ENCODE measurements around the gene SLC12A9. TPM values are rescaled to one million over a fixed set of nuclear protein-coding genes. Genes with fewer than 3 reads are reported as not detected.
"Not testable (repeated sequence)": the region's sequence is repeated elsewhere in the genome, so short reads cannot be mapped to it uniquely, and the experiment has no call there.

SLC12A9 gene
- polyA plus RNA-seq, 3 donors from 2014 or later, result 3.2 to 5.9 (median 4.7) TPM

- Mint-ChIP-seq H3K27ac (no peak overlapping the region), H3K9me3 (no peaks in the 10 kb centered on the region), H3K36me3 (no peaks in the 10 kb centered on the region), H3K27me3 (ENCODE audit: low read depth in 3 of 3) (peaks cover 3 to 11% (median 11%) of the 10 kb centered on the region in 3 donors), H3K4me3 (no peak overlapping the region), H3K4me1 (peaks cover 10 to 15% of the 10 kb centered on the region in 2 donors)
- DNase-seq, result no peak
Measured at GRCh38 chr7:100832281-100832633, 20.3 kb upstream of the SLC12A9 start.

GRCh38 chr7:100835903-100836811 lies 16.4 kb upstream of the SLC12A9 start:
- no peak for DNase-seq
- peak overlapping the region; percentile 44 to 65 (median 64) for H3K4me3 Mint-ChIP-seq
- H3K27me3 Mint-ChIP-seq (ENCODE audit: low read depth in 3 of 3), result peaks cover 2 to 5% (median 2%) of the 10 kb centered on the region in 3 donors
- no peaks in the 10 kb centered on the region for H3K9me3 Mint-ChIP-seq
- H3K36me3 Mint-ChIP-seq, result no peaks in the 10 kb centered on the region
- peaks cover 10 to 11% of the 10 kb centered on the region in 2 donors for H3K4me1 Mint-ChIP-seq
- peak overlapping the region in 3 of 6 donors; percentile 17 to 80 (median 23) for H3K27ac Mint-ChIP-seq

GRCh38 chr7:100836812-100837098 lies 15.8 kb upstream of the SLC12A9 start:
- no peak for DNase-seq

GRCh38 chr7:100837099-100837836 lies 15.2 kb upstream of the SLC12A9 start:
- peak overlapping the region; percentile 87 to 93 (median 87) for H3K4me3 Mint-ChIP-seq
- peak; percentile 68 to 72 (median 71) for DNase-seq
- H3K9me3 Mint-ChIP-seq, result no peaks in the 10 kb centered on the region
- H3K36me3 Mint-ChIP-seq, result no peaks in the 10 kb centered on the region
- peak overlapping the region in 5 of 6 donors; percentile 51 to 88 (median 86) for H3K27ac Mint-ChIP-seq
- peaks cover 2 to 5% (median 2%) of the 10 kb centered on the region in 3 donors for H3K27me3 Mint-ChIP-seq (ENCODE audit: low read depth in 3 of 3)
- H3K4me1 Mint-ChIP-seq, result peaks cover 10 to 11% of the 10 kb centered on the region in 2 donors

More at GRCh38 chr7:100836812-100837098, 15.8 kb upstream of the SLC12A9 start:
- no peaks in the 10 kb centered on the region for H3K36me3 Mint-ChIP-seq
- H3K9me3 Mint-ChIP-seq, result no peaks in the 10 kb centered on the region
- H3K4me3 Mint-ChIP-seq, result peak overlapping the region; percentile 87 to 93 (median 87)
- peak overlapping the region in 3 of 6 donors; percentile 84 to 87 (median 86) for H3K27ac Mint-ChIP-seq
- H3K4me1 Mint-ChIP-seq, result peaks cover 10 to 11% of the 10 kb centered on the region in 2 donors
- peaks cover 2 to 5% (median 2%) of the 10 kb centered on the region in 3 donors for H3K27me3 Mint-ChIP-seq (ENCODE audit: low read depth in 3 of 3)

- H3K4me3 Mint-ChIP-seq, result no peak overlapping the region
Measured at GRCh38 chr7:100839361-100839760, 13.2 kb upstream of the SLC12A9 start.

GRCh38 chr7:100840470-100841100 lies 11.9 kb upstream of the SLC12A9 start:
- Mint-ChIP-seq H3K9me3 (no peaks in the 10 kb centered on the region), H3K36me3 (no peaks in the 10 kb centered on the region), H3K4me1 (peaks cover 10% of the 10 kb centered on the region in 2 donors), H3K4me3 (no peak overlapping the region), H3K27me3 (ENCODE audit: low read depth in 3 of 3) (peaks cover 0 to 5% (median 2%) of the 10 kb centered on the region in 3 donors), H3K27ac (no peak overlapping the region)
- DNase-seq, result no peak

More at GRCh38 chr7:100839361-100839760, 13.2 kb upstream of the SLC12A9 start:
- Mint-ChIP-seq H3K27ac (no peak overlapping the region), H3K4me1 (peaks cover 10 to 11% of the 10 kb centered on the region in 2 donors), H3K27me3 (ENCODE audit: low read depth in 3 of 3) (peaks cover 0 to 5% (median 2%) of the 10 kb centered on the region in 3 donors), H3K9me3 (no peaks in the 10 kb centered on the region), H3K36me3 (no peaks in the 10 kb centered on the region)
- DNase-seq, result no peak

GRCh38 chr7:100847360-100847759 lies 5.2 kb upstream of the SLC12A9 start:
- Mint-ChIP-seq H3K27ac (no peak overlapping the region), H3K9me3 (no peaks in the 10 kb centered on the region), H3K27me3 (ENCODE audit: low read depth in 3 of 3) (peaks cover 0 to 2% (median 0%) of the 10 kb centered on the region in 3 donors), H3K36me3 (no peaks in the 10 kb centered on the region), H3K4me1 (peaks cover 5 to 7% of the 10 kb centered on the region in 2 donors), H3K4me3 (no peak overlapping the region)
- DNase-seq, result no peak

- peak overlapping the region; percentile 42 to 89 (median 85) for H3K4me3 Mint-ChIP-seq
- no peak for DNase-seq
Measured at GRCh38 chr7:100854146-100854895, 1.8 kb downstream of the SLC12A9 start.

GRCh38 chr7:100854899-100855298 lies 2.4 kb downstream of the SLC12A9 start:
- H3K9me3 Mint-ChIP-seq; H3K27me3 Mint-ChIP-seq (ENCODE audit: low read depth in 3 of 3); H3K36me3 Mint-ChIP-seq; H3K27ac Mint-ChIP-seq; DNase-seq: not testable (repeated sequence)
- Mint-ChIP-seq H3K4me3 (peak overlapping the region in 2 of 5 donors; percentile 4 to 24), H3K4me1 (peaks cover 17 to 22% of the 10 kb centered on the region in 2 donors)

More at GRCh38 chr7:100854146-100854895, 1.8 kb downstream of the SLC12A9 start:
- Mint-ChIP-seq H3K9me3 (no peaks in the 10 kb centered on the region), H3K27me3 (ENCODE audit: low read depth in 3 of 3) (peaks cover 0 to 2% (median 0%) of the 10 kb centered on the region in 3 donors), H3K27ac (peak overlapping the region in 2 of 6 donors; percentile 23 to 61), H3K36me3 (peaks cover 0 to 4% (median 0%) of the 10 kb centered on the region in 3 donors), H3K4me1 (peaks cover 17 to 22% of the 10 kb centered on the region in 2 donors)

- peaks cover 0 to 2% (median 0%) of the 10 kb centered on the region in 3 donors for H3K27me3 Mint-ChIP-seq (ENCODE audit: low read depth in 3 of 3)
- no peak for DNase-seq
- peaks cover 2 to 13% (median 8%) of the 10 kb centered on the region in 3 donors for H3K36me3 Mint-ChIP-seq
- H3K27ac Mint-ChIP-seq, result peak overlapping the region in 2 of 6 donors; percentile 30 to 75
- H3K4me1 Mint-ChIP-seq, result peaks cover 17 to 22% of the 10 kb centered on the region in 2 donors
- H3K4me3 Mint-ChIP-seq, result peak overlapping the region in 2 of 5 donors; percentile 11 to 41
- H3K9me3 Mint-ChIP-seq, result no peaks in the 10 kb centered on the region
Measured at GRCh38 chr7:100855515-100855914, 3.0 kb downstream of the SLC12A9 start.

GRCh38 chr7:100856871-100857282 lies 4.4 kb downstream of the SLC12A9 start:
- no peak for DNase-seq
- Mint-ChIP-seq H3K36me3 (peaks cover 5 to 19% (median 12%) of the 10 kb centered on the region in 3 donors), H3K27ac (no peak overlapping the region)

GRCh38 chr7:100859856-100860255 lies 7.3 kb downstream of the SLC12A9 start:
- no peaks in the 10 kb centered on the region for H3K9me3 Mint-ChIP-seq
- peaks cover 0 to 4% (median 4%) of the 10 kb centered on the region in 3 donors for H3K27me3 Mint-ChIP-seq (ENCODE audit: low read depth in 3 of 3)
- no peak overlapping the region for H3K4me3 Mint-ChIP-seq
- H3K4me1 Mint-ChIP-seq, result peaks cover 0 to 8% of the 10 kb centered on the region in 2 donors
- H3K36me3 Mint-ChIP-seq, result peaks cover 14 to 31% (median 25%) of the 10 kb centered on the region in 3 donors
- peak overlapping the region in 1 of 6 donors; percentile 45 for H3K27ac Mint-ChIP-seq
- DNase-seq, result no peak

More at GRCh38 chr7:100856871-100857282, 4.4 kb downstream of the SLC12A9 start:
- peaks cover 0 to 2% (median 1%) of the 10 kb centered on the region in 3 donors for H3K27me3 Mint-ChIP-seq (ENCODE audit: low read depth in 3 of 3)
- H3K9me3 Mint-ChIP-seq, result no peaks in the 10 kb centered on the region
- H3K4me1 Mint-ChIP-seq, result peaks cover 14 to 19% of the 10 kb centered on the region in 2 donors
- no peak overlapping the region for H3K4me3 Mint-ChIP-seq
